Esophagus mucosa (tissue), 1 donor: ENCODE results near the gene GMCL2. TPM values are rescaled to one million over a fixed set of nuclear protein-coding genes. Genes with fewer than 3 reads are reported as not detected.
"Not testable (repeated sequence)": the region's sequence is repeated elsewhere in the genome, so short reads cannot be mapped to it uniquely, and the experiment has no call there.

Experiments
- ATAC-seq: fragments of 200-7000 bp; cut with Tn5 transposase; one replicate; pipeline ENCODE4 v1.9.1; 2020
- total RNA-seq: library from RNA; stranded (reverse); gene quantifications from one replicate; pipeline ENCODE4 v1.2.4, GENCODE V29; 2023
- donor health status: DM: yes; HTN: yes; CAD: no.

GMCL2 gene
- total RNA-seq, 1 donor from 2014 or later = not detected

DNA sequence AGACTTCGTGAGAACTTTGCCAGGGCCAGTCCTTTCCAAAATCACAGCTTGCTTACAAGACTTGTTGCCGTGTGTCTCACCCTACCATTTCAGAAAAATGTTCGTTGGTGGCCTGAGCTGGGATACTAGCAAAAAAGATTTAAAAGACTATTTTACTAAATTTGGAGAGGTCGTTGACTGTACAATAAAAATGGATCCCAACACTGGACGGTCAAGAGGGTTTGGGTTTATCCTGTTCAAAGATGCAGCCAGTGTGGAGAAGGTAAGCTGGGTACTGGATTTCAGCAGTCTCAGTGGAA is 18.5 kb upstream of the GMCL2 start:
- no peak for ATAC-seq

DNA sequence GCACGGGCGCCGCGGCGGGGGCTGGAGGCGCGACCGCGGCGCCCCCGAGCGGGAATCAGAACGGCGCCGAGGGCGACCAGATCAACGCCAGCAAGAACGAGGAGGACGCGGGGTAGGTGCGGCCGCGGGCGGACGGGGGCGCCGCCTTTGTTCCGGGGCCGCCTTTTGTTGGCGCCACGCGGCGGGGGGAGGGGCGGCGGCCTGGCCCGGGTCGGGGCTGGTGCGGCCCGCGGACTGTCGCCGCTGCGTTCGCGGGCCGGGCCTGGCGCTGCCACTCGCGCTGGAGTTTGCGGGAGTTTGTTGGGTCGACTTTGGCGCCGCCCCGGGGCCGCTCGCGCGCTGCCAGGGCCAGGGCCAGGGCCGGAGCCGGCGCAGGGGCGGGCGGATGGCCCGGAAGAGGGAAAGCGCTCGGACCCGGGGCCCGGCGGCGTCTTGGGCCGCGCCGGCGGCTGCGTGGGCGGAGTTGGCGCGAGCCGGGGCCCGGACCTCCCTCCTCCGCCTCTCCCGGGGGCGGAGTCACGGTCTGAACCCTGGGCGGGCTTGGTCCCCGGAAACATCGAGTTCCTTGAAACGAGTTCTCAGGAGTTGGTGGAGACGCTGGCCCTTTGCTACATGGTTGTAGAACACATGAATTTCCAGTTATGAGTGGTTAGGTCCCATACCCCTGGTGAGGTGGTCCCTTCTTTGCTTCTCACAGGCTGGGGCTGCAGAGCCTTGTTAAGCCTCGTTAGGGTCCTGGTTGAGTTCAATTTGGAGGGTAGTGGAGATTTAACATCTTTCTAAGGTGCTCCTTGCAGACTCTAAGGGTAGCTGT is 18.0 kb upstream of the GMCL2 start:
- peak; percentile 68 for ATAC-seq

DNA sequence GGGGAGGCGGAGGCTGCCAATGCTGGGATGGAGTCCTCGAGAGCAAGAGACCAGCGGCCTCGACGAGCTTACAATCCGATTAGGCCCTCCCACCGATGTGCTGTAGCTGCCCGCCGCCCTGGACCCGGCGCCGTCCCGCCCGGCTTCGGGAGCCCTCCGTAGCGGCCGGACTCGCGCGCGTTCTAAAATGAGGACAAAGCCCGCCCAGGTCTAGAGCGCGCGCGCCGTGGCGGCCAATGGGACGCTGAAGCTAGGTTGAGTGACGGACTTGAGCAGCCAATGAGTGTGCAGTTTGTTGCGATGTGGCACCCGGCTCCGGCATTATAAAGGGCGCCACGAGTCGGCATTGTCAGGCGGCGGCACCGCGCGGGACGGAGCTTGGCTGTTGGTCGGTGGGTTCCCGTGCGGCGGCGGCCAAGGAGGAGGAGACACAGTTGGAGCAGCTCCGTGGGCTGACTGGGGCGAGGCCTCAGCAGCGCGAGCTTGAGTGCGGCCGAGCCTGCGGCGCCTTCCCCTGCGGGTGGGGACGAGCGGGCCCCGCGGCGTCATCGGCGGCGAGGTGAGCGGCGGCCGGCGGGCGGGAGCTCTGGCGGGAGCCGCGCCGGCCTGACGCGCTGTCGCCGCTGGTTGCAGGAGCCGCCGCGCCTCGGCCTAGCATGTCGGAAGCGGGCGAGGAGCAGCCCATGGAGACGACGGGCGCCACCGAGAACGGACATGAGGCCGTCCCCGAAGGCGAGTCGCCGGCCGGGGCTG is 17.2 kb upstream of the GMCL2 start, which contains the start of gene HNRNPAB:
TSS of gene HNRNPAB (plus strand) at position 352 of the 753 bp plus-strand sequence. CDS start at position 657, 305 bp downstream.
- peak; percentile 87 for ATAC-seq

DNA sequence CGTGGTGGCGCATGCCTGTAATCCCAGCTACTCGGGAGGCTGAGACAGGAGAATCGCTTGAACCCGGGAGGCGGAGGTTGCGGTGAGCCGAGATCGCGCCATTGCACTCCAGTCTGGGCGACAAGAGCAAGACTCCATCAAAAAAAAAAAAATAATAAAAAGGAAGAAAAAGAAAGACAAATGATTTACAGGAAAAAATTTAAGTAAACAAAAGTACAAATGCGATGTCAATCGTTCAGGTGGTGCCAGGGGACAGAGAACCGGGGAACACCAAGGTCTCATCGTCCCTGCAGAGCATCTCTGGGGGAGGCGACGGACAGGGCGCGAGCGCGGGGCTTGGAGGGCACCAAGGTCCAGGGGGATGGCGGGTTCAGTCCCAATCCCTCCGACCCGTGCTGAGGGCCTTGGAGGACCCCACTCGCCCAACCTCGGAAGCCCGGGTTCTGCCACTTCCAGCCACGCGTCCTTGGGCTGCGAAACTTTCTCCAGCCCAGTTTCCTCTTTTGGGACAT is 16.6 kb upstream of the GMCL2 start:
- no peak for ATAC-seq

DNA sequence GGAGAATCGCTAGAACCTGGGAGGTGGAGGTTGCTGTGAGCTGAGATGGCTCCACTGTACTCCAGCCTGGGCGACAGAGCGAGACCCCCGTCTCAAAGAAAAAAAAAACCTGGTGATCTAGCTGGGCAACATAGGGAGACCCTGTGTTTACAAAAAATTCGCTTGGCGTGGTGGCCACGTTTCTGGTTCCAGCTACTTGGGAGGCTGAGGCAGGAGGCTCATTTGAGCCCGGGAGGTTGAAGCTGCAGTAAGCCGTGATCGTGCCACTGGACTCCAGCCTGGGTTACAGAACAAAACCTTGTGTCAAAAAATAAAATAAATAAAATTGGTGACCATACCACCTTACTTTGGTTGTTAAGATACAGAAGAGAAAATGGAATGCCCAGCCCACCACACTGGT is 15.4 kb upstream of the GMCL2 start:
- no peak for ATAC-seq

DNA sequence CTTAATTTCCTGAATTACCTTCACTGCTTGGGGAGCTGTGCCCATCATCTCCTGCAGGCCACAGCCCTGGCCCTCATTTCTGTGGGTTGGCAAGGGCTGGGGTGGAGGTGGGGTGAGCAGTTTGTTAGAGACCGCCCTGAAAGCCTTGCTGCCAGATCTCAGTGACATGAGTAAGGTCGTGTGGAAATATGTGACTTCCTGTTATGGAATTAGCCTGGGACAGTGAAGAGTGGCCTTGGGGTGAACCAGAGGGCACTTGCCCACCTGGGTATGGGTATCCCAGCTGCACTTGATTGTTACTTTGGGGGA is 14.7 kb upstream of the GMCL2 start:
- ATAC-seq = no peak

DNA sequence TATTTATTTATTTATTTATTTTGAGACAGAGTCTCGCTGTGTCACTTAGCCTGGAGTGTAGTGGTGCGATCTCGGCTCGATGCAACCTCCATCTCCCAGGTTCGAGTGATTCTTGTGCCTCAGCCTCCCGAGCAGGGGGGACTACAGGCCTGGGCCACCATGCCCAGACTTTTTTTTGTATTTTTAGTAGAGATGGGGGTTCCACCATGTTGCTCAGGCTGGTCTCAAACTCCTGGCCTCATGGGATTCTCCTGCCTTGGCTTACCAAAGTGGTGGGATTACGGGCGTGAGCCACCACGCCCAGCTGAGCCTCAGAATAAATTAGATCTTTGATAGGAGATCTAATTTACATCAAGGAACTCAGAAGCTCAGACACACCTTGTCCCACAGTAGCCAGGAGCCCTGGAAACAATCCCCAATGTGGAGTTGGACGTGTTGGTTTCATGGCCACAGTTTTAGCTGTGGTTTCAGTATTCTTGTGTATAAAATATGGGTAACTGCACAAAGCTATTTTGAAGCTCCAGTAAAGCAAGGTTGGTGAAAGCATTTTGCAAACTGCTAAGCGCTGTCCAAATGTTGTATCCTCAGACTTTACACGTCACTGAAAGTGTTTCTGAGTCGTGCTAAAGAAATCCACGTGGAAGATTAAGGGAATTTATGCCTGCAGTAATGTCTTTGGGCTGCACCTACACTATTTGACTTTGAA is 14.2 kb upstream of the GMCL2 start:
- ATAC-seq = no peak

DNA sequence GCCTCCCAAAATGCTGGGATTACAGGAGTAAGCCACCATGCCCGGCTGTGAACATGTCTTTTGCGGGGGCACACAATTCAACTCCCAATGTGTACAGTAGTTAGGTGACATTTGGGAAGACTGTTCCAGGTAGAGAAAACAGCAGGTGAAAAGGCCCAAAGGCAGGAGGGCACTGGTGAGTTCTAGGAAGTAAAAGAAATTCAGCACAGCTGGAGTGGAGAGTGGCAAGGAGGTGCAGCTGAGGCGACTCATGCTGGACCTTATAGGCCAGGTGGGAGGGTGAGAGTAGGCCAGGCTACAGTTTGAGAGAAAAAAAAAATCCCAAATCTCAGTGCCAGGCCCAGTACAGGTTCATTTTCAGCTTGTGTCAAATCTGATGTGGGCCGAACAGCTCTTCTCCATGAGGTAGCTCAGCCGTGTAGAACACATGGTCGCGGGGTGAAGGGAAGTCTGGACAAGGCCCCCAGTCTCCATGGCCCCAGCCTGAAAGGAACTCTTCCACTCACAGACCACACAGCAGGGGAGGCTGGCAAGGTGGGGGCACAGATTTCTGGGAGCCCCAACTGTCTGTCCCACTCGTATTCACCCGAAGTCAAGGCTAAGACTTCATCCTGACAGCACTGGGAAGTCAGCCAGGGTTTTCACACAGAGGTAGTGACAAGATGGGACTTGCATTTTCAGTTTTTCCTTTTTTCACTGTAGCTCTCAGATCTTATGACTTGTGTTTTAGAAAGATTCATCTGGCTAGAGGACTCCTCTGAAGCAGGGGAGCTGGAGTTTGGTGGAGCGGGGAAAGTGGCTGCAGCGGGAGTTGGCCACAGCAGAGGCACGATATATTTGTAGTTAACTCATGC is 12.6 kb upstream of the GMCL2 start:
- peak; percentile 7 for ATAC-seq

DNA sequence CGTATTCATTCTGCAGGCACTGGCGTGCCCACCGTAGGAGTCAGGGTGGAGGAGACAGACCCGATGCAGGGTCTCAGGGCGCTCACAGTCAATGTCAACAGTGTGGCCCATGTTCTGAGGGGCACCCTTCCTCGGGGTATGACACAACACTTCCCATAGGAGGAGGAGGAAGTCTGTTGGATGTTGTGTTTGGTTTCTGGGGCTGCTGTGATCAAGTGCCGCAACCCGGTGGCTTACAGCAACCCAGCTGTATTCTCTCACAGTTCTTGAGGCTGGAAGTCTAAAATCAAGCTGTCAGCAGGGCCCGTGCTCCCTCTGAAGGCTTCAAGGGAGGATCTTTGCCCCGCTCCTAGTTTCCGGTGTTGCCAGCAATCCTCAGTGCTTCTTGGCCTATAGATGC is 11.5 kb upstream of the GMCL2 start:
- no peak for ATAC-seq

DNA sequence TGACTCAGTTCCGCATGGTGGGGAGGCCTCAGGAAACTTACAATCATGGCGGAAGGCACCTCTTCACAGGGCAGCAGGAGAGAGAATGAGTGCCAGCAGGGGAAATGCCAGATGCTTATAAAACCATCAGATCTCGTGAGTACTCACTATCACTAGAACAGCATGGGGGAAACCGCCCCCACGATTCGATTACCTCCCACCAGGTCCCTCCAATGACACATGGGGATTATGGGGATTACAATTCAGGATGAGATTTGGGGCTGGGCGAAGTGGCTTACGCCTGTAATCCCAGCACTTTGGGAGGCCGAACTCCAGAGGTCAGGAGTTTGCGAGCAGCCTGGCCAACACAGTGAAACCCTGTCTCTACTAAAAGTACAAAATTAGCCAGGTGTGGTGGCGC is 11.0 kb upstream of the GMCL2 start:
- ATAC-seq = not testable (repeated sequence)

DNA sequence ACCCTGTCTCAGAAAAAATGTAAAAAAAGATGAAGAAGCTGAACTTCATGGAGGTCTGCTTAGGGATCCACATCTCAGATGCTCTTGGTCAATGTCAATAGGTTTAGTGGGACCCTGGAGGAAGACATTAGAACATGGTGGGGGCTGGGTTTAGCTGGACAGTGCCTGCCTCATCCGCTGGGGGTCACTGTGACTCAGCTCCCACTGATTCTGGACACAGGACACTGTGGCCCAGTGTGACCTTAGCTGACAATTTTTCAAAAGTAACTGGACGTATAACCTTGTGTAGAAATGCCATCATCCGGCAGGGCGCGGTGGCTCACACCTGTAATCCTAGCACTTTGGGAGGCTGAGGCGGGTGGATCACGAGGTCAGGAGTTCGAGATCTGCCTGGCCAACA is 9.8 kb upstream of the GMCL2 start:
- no peak for ATAC-seq

DNA sequence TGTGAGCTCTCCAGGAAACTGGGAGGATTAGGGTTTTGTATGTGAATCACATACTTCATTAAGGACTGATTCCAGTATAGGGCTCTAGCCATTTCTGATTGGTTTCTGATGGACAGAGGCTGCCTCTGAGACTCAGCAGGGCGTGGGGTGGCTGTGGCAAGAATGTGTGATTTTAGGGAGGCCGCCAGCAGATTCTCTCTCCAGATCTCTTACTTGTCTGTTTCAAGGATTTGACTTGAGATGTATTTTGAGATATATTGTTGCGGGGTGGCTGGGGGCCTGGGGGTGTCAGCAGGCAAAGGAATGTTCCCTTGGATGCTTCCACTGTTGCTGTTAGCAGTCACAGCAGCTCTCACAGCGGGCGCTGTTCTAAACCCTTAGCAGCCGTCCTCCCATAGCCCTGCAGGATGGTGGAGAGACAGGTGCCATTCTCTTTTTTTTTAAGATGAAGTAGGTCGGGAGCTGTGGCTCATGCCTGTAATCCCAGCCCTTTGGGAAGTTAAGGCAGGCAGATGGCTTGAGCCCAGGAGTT is 9.2 kb upstream of the GMCL2 start:
- no peak for ATAC-seq

DNA sequence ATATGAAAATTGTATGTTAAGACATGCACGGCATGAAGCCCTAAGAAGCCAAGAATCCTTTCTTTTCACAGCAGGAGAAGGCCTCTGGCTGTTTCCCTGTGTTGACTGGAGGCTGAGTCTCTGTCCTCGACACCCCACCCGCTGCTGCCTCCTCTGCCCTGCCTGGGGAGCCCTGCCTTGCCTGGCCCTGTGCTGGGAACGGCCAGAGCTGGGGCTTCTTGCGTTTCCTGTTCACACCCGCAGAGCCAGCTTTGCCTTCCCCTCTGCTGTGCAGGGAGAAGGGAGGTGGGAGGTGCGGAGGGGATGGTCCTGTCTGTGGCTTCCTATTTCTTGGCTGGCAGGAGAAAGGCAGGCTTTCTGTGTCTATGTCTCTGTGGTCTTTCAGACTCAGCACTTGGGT is 6.9 kb upstream of the GMCL2 start:
- ATAC-seq = peak; percentile 45

DNA sequence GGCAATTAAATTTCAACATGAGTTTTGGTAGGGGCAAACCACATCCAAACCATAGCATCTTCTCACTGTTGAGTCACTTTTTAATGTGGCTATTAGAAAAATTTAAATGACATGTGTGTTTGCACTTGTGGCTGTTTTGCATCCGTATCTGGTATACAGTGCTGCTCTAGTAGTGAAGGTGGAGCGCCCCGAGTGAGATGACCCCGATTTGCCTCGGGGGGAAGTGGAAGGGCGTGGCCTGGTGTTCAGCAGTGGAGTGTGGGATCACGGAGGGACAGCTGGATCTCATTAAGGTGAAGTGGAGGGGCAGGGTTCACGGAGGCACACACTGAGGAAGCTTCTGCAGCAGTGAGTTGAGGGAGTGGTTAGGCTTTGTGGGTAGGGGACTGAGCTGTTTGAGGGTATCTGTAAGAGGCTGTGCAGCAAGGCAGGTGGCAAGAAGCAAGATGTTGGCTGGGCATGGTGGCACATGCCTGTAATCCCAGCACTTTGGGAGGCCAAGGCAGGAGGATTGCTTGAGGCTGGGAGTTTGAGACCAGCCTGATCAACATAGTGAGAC is 6.2 kb upstream of the GMCL2 start:
- no peak for ATAC-seq

DNA sequence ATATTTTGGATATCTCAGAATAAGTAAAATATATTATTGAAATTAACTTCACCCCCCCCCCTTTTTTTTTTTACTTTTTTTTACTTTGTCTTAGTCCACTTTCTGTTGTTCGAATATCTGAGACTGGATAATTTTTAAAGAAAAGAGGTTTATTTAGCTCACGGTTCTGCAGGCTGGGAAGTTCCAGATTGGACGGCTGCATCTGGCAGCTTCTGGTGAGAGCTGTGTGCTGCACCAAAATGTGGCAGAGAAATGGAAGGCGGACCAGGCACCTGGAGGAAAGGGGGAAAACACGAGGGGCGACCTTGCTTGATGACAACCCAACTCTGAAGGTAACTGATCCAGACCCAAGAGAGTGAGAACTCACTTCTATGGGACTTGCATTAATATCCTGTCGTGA is 5.6 kb upstream of the GMCL2 start:
- ATAC-seq = no peak

DNA sequence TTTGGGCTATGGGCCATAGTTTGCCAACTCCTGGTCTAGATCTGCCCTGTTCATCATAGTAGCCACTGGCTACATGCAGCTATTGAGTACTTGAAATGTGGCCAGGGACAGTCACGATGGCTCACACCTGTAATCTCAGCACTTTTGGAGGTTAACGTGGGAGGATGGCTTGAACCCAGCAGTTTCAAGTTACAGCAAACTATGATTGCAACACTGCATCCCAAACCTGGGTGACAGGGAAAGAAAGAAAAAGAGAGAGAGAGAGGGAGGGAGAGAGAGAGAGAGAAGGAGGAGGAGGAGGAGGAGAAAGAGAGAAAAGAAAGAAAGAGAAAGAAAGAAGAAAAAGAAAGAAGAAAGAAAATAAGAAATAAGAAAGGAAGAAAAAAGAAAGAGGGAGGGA is 5.1 kb upstream of the GMCL2 start:
- peak; percentile 89 for ATAC-seq

DNA sequence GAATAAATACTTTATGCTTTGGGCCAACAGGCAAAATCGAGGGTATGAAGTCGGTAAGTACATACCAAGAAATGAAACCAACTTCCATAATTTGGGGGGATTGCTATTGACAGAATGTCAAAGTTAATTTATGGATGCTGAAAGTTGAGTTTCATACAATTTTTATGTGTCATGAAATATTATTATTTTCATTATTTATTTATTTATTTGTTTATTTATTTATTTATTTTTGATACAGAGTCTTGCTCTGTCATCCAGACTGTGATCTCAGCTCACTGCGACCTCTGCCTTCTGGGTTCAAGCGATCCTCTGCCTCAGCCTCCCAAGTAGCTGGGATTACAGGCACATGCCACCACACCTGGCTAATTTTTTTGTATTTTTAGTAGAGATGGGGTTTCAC is 4.5 kb upstream of the GMCL2 start:
- ATAC-seq = no peak

DNA sequence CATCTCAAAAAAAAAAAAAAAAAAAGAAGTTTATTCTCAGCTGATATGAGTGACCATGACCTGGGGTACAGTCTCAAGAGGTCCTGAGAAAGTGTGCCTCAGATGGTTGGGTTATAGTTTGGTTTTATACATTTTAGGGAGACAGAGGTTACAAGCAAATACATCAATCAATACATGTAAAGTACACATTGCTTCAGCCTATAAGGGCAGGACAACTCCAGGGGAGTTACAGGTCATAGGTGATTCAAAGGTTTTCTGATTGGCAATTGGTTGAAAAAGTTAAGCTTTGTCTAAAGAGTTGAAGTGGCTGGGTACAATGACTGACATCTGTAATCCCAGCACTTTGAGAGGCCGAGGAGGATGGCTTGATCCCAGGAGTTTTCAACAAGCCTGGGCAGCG is 2.3 kb upstream of the GMCL2 start:
- ATAC-seq = no peak

DNA sequence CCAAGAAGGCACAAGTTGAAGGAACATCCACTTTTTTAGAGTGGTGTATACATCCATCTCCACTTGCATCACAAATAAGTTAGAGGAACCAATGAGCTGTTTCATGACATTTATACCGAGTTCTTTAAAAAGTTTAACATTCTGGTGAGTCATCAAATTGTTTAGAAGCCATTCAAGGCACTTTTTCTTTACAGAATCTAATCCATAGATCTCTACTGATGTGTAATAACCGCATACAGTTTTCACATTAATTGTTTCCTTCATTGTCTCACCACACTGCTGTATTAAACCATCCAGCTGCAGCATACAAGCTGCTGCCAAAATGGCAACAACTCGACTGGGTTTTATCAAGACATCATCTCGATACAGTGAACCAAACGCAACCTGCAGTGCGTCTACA is 744 bp downstream of the GMCL2 start:
- peak; percentile 62 for ATAC-seq

DNA sequence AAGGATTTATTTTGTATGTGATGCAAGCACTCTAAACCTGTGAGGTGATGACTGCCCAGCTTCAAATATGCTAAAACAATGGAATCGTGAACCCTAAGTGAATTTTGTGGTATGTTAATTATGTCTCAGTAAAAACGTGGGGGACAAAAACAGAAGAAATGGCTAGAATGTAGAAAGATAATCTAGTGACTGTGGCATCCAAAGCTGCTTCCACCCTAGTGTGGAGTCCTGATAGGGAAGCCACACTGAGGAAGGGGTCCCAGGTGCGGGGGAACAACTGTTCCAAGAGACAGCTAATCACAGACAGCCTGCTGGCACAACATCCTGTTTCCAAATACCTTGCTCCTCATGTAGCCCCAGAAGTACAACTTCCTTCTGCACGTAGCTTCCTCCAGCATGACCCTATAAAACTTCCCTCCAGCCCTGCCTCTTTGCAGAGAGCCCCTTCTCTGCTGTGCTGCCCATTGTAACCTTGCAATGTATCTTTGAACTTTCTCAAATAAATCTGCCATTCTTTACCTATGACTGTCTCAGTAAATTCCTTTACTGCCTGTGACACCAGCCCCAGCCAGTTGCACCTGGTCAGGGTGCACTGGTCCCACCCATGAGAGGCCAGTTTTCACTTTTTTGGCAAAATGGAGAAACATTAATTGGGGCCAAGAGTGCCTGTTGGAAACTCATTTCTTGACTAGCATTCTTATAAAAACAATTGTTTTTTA is 4.9 kb downstream of the GMCL2 start:
- ATAC-seq = no peak

DNA sequence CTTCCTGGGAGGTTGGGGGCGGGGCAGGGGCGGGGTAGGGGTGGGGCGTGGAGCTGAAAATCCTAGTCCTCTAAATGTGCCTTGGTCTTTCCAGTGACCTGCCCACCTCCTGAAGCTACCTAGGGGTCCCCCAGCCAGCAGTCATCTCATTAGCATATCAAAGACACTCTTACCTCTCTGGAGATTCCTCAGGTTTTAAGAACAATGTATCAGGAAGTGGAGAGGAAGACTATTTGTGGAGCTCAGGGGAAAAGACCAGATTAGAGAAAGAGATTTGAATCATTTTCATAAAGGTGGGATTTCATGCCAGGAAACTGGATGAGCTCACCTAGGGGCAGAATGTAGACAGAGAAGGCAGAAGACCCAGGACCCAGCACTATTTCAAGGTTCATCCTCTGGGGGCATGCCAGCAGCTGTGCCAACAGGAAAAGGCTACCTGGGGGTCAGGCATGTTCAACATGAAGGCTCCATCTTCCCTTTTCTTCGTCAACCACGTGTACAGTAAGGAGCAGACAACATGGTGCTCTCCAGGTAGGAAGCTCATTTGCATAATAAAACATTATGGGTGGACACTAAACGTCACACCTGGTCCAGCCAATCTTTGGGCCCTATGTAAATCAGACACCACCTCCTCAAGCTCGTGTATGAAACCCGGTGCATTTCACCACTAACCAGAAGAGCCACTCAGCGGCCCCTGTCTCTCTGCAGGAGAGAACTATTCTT is 6.9 kb downstream of the GMCL2 start:
- no peak for ATAC-seq
